GM12878 (cell line): ENCODE measurements around the gene SLC4A9. TPM values are rescaled to one million over a fixed set of nuclear protein-coding genes. Genes with fewer than 3 reads are reported as not detected.
A peak's percentile ranks its signal among the peaks of the same experiment; 100 is the strongest.

Experiments
- ATAC-seq: fragments of 200-7000 bp; cut with Tn5 transposase; 3 replicates; pipeline ENCODE4 v1.9.1; 2020; ENCODE audit warnings: mild to moderate bottlenecking, moderate library complexity
- BruUV-seq: library from RNA; stranded (reverse); fragments of 400-500 nt; replicated peaks from 2 replicates; lab custom pipeline; 2021; lab: Mats Ljungman, UMichigan
- CTCF ChIA-PET: fragments of 300-600 bp; sonication (Branson Sonifier 250); formaldehyde crosslinking; extraction: SDS; loops from one replicate; lab custom pipeline; 2021; ENCODE audit warnings: inconsistent platforms; lab: Yijun Ruan, JAX
- POLR2A ChIA-PET: fragments of 350-600 bp; formaldehyde crosslinking; extraction: SDS; loops from one replicate; lab custom pipeline; 2021; ENCODE audit warnings: inconsistent platforms; lab: Charles Lee
- RAD21 ChIA-PET: fragments of 300-600 bp; sonication (Branson Sonifier 250); formaldehyde crosslinking; loops from one replicate; lab custom pipeline; 2023; ENCODE audit warnings: antibody characterized with exemption; ENCODE audit not compliant: unreplicated experiment; lab: Charles Lee
- SMC1A ChIA-PET: fragments of 300-600 bp; sonication (Branson Sonifier 250); formaldehyde crosslinking; loops from one replicate; lab custom pipeline; 2023; ENCODE audit not compliant: unreplicated experiment, uncharacterized antibody; lab: Charles Lee
- DNase-seq: peaks from one replicate; pipeline ENCODE4 v3.0.0-alpha.2; 2011; ENCODE audit warnings: low read depth, low spot score
- FAIRE-seq: peaks from 3 replicates; lab custom pipeline; 2011; peaks lifted over from hg19 to GRCh38; lab: Jason Lieb, UNC
- H2AFZ ChIP-seq: 2 replicates; pipeline ENCODE4 v1.6.0; 2011; ENCODE audit warnings: low read depth, low read length, control low read depth; ENCODE audit not compliant: control insufficient read depth
- H3K27ac ChIP-seq: 2 replicates; pipeline ENCODE4 v1.5.1; 2011; ENCODE audit warnings: control low read depth; ENCODE audit not compliant: control insufficient read depth, insufficient read depth
- H3K27me3 ChIP-seq, 2 experiments: replicated peaks in 1 of 2; 2 replicates each; pipeline versions ENCODE4 v1.6.0 to v1.6.1; 2011; ENCODE audit warnings: low read length in 1 of 2; ENCODE audit not compliant: control insufficient read depth in 2 of 2, insufficient read depth in 2 of 2
- H3K36me3 ChIP-seq, 2 experiments: 2 replicates each; pipeline ENCODE4 v1.5.1; 2011; ENCODE audit warnings: low read length in 1 of 2; ENCODE audit not compliant: control insufficient read depth in 2 of 2, insufficient read depth in 2 of 2
- H3K4me1 ChIP-seq: 2 replicates; pipeline ENCODE4 v1.6.1; 2011; ENCODE audit warnings: mild to moderate bottlenecking, low read length, moderate library complexity, mixed read lengths; ENCODE audit not compliant: control insufficient read depth, insufficient read depth
- H3K4me2 ChIP-seq: 2 replicates; pipeline ENCODE4 v1.6.0; 2011; ENCODE audit warnings: control low read depth; ENCODE audit not compliant: control insufficient read depth, insufficient read depth
- H3K4me3 ChIP-seq: fragments of 200-600 bp; sonication (generic); 2 replicates; pipeline ENCODE4 v1.5.1; 2016
- H3K79me2 ChIP-seq: 2 replicates; pipeline ENCODE4 v1.6.0; 2011; ENCODE audit warnings: low read length; ENCODE audit not compliant: control insufficient read depth, insufficient read depth
- H3K9ac ChIP-seq: 2 replicates; pipeline ENCODE4 v1.8.0; 2011; ENCODE audit warnings: low read length, control low read depth, mixed read lengths; ENCODE audit not compliant: control insufficient read depth, insufficient read depth
- H3K9me3 ChIP-seq: replicated peaks from 3 replicates; pipeline ENCODE4 v1.5.1; 2011; ENCODE audit warnings: mild to moderate bottlenecking, low read length; ENCODE audit not compliant: control insufficient read depth, insufficient read depth
- H4K20me1 ChIP-seq: 2 replicates; pipeline ENCODE4 v1.6.0; 2011; ENCODE audit not compliant: control insufficient read depth, insufficient read depth
- BHLHE40 ChIP-seq, 2 experiments: fragments of 450-650 bp in 1 of 2; IDR thresholded peaks; 2 replicates each; pipeline ENCODE4 v1.6.1; 2011 to 2017; ENCODE audit warnings: low read depth in 2 of 2, borderline replicate concordance in 1 of 2, improper control_type of control experiment in 1 of 2, low read length in 1 of 2, mild to moderate bottlenecking in 1 of 2
- CHD4 ChIP-seq: fragments of 200-600 bp; sonication (generic); IDR thresholded peaks from 2 replicates; pipeline ENCODE4 v1.6.1; 2016; ENCODE audit warnings: mild to moderate bottlenecking
- CTCF ChIP-seq, 3 experiments: IDR thresholded peaks in 2 of 3; conservative IDR thresholded peaks in 1 of 3; 2 replicates each; pipeline ENCODE4 v1.5.1; 2011; ENCODE audit warnings: low read depth in 3 of 3, low read length in 3 of 3, mild to moderate bottlenecking in 3 of 3, control low read depth in 2 of 3, moderate library complexity in 2 of 3, inconsistent platforms in 1 of 3, mixed read lengths in 1 of 3; ENCODE audit not compliant: control insufficient read depth in 2 of 3, insufficient read depth in 1 of 3; ENCODE audit errors: extremely low read depth in 1 of 3
- EED ChIP-seq: sonication (generic); IDR thresholded peaks from 2 replicates; pipeline ENCODE4 v1.6.1; 2016; ENCODE audit warnings: antibody characterized with exemption, low read depth
- IKZF1 ChIP-seq: fragments of 450-650 bp; conservative IDR thresholded peaks from 2 replicates; pipeline ENCODE4 v1.6.1; 2017; ENCODE audit warnings: antibody characterized with exemption, mild to moderate bottlenecking
- JUND ChIP-seq: IDR thresholded peaks from 2 replicates; pipeline ENCODE4 v1.6.1; 2012; ENCODE audit warnings: low read depth, mild to moderate bottlenecking, low read length, improper control_type of control experiment, moderate library complexity
- LARP7 ChIP-seq: fragments of 450-650 bp; IDR thresholded peaks from 2 replicates; pipeline ENCODE4 v1.6.1; 2017; ENCODE audit warnings: mild to moderate bottlenecking
- MYC ChIP-seq: IDR thresholded peaks from 2 replicates; pipeline ENCODE4 v1.6.1; 2011; ENCODE audit warnings: mild to moderate bottlenecking, low read length, moderate library complexity, inconsistent platforms; ENCODE audit not compliant: insufficient read depth, insufficient replicate concordance, insufficient read length, severe bottlenecking
- NR2F1 ChIP-seq: fragments of 450-650 bp; conservative IDR thresholded peaks from 2 replicates; pipeline ENCODE4 v1.6.1; 2017; ENCODE audit warnings: mild to moderate bottlenecking
- PBX3 ChIP-seq: IDR thresholded peaks from 2 replicates; pipeline ENCODE4 v1.6.1; 2011; ENCODE audit warnings: mild to moderate bottlenecking, low read depth, low read length, moderate library complexity; ENCODE audit not compliant: insufficient replicate concordance
- PKNOX1 ChIP-seq: fragments of 450-650 bp; IDR thresholded peaks from 2 replicates; pipeline ENCODE4 v1.6.1; 2016; ENCODE audit warnings: mild to moderate bottlenecking
- POLR2A ChIP-seq: IDR thresholded peaks from 2 replicates; pipeline ENCODE4 v1.6.1; 2011; ENCODE audit warnings: low read depth, mild to moderate bottlenecking, low read length
- RUNX3 ChIP-seq: IDR thresholded peaks from 2 replicates; pipeline ENCODE4 v1.6.1; 2012; ENCODE audit warnings: low read length, inconsistent platforms
- SMAD1 ChIP-seq: fragments of 450-650 bp; IDR thresholded peaks from 2 replicates; pipeline ENCODE4 v1.6.1; 2018; ENCODE audit warnings: mild to moderate bottlenecking, low read depth; ENCODE audit not compliant: partially characterized antibody
- SMARCA5 ChIP-seq: fragments of 450-650 bp; IDR thresholded peaks from 2 replicates; pipeline ENCODE4 v1.6.1; 2017; ENCODE audit warnings: mild to moderate bottlenecking
- SMC3 ChIP-seq: IDR thresholded peaks from 2 replicates; pipeline ENCODE4 v1.6.1; 2011; ENCODE audit warnings: low read length, improper control_type of control experiment, borderline replicate concordance
- YY1 ChIP-seq: IDR thresholded peaks from 2 replicates; pipeline ENCODE4 v1.6.1; 2011; ENCODE audit warnings: low read depth, mild to moderate bottlenecking, low read length
- ZNF274 ChIP-seq: IDR thresholded peaks from one replicate; pipeline ENCODE4 v1.8.0; 2011; ENCODE audit not compliant: insufficient read length, insufficient read depth
- WGBS: methylation state at CpG from one replicate; pipeline ENCODE4 v1.1.6; 2016; ENCODE audit warnings: low lambda C conversion rate; ENCODE audit not compliant: insufficient replicate concordance, insufficient coverage; ENCODE audit errors: missing lambda C conversion rate; 5-methylcytosine and 5-hydroxymethylcytosine counted together
- in situ Hi-C: fragments of 300-500 bp; cut with MboI; formaldehyde crosslinking; loops from 9 replicates; pipeline ENCODE4 v1.14.3; 2018; ENCODE audit warnings: mixed read lengths
- intact Hi-C: fragments of 100-400 bp; cut with micrococcal nuclease; formaldehyde crosslinking; loops from one replicate; pipeline ENCODE4 v1.14.2; 2022; ENCODE audit not compliant: unreplicated experiment
- polyA plus RNA-seq, 11 experiments: library from polyadenylated mRNA; depleted of rRNA in 4 of 11; unstranded in 6 of 11; stranded (reverse) in 5 of 11; fragments of >200 nt; fragmentation: Nextera tagmentation in 4 of 11; fragmentation: Illumina TruSeq in 1 of 11; extraction: Ambion mirVana in 4 of 11; extraction: Trizol in 1 of 11; gene quantifications; 1 replicate in 1 of 11; 2 replicates in 10 of 11; pipeline versions ENCODE4 v1.2.1 to v1.2.3, GENCODE V29; 2011 to 2016; ENCODE audit warnings: inconsistent platforms in 2 of 11, missing spikeins in 2 of 11, low read depth in 1 of 11
- total RNA-seq, 4 experiments: library from RNA; depleted of rRNA in 3 of 4; stranded (reverse); fragments of >200 nt in 3 of 4; fragmentation: Illumina TruSeq in 1 of 4; extraction: Trizol in 1 of 4; gene quantifications; 2 replicates each; pipeline versions ENCODE4 v1.2.1 to v1.2.3, GENCODE V29; 2013 to 2021

The SLC4A9 gene
- total and polyA plus RNA-seq, 10 of the 15 experiments (the other 5 are each of a cell fraction or from before 2014, with no cell fraction given) = 0.03 to 0.05 (median 0.05) TPM; not detected in 7

- peaks cover 3% of the 10 kb centered on the region for H3K79me2 ChIP-seq
- FAIRE-seq = peak; percentile 88
- H3K36me3 ChIP-seq = no peaks in the 10 kb centered on the region
- H3K4me3 ChIP-seq = peak within 1 kb of the TSS; percentile 66; the same call in 1 of the 2 replicates
- CTCF ChIA-PET = interaction anchor here (0.6 to 16.9 kb wide), 24 partner anchors 8 to 365 kb away, joined by 3 to 774 read pairs (median 4); partner anchors contain the start of genes ANKHD1, PFDN1 and SLC4A9
- peak; percentile 80 for ATAC-seq
- H2AFZ ChIP-seq = peak within 1 kb of the TSS; percentile 75
- H3K9ac ChIP-seq = peak within 1 kb of the TSS; percentile 48; the same call in 1 of the 2 replicates
- intact Hi-C loops = loop anchor here (5.0 kb wide), 1 partner anchor 44 kb away; the partner anchor contains the start of gene PFDN1
- H3K27ac ChIP-seq = no peak within 1 kb of the TSS
- in situ Hi-C loops = no loop called here
- TF ChIP-seq CHD4 (no peak), IKZF1 (peak; percentile 29; the same call in 1 of the 2 replicates), CTCF (IDR thresholded peaks at IDR 0.05 in 2 of 3, conservative IDR thresholded peaks at IDR 0.05 in 1 of 3; ENCODE audit: control insufficient read depth in 2 of 3, extremely low read depth in 1 of 3, insufficient read depth in 1 of 3, low read depth in 3 of 3, low read length in 3 of 3) (peak; percentile 49 to 65 (median 55)), LARP7 (0 out of 2 replicates have a peak, but pooled peaks have one; percentile 40), SMARCA5 (0 out of 2 replicates have a peak, but pooled peaks have one; percentile 25), BHLHE40 (IDR thresholded peaks at IDR 0.05; ENCODE audit: borderline replicate concordance in 1 of 2, low read depth in 2 of 2, low read length in 1 of 2) (peak in 1 of 2 experiments; percentile 43; a peak in 1 of 4 replicates), POLR2A (peak; percentile 62), SMAD1 (no peak), RUNX3 (peak; percentile 49), ZNF274 (no peak), MYC (no peak), NR2F1 (peak; percentile 26; the same call in 1 of the 2 replicates), PKNOX1 (peak; percentile 95), EED (no peak), YY1 (0 out of 2 replicates have a peak, but pooled peaks have one; percentile 21), JUND (no peak), PBX3 (peak; percentile 90), SMC3 (peak; percentile 25; the same call in 1 of the 2 replicates)
- TF ChIP-seq, all 136 proteins: peak for 12
- Histone ChIP-seq H3K4me2 (peak within 1 kb of the TSS; percentile 99), H4K20me1 (no peaks in the 10 kb centered on the region), H3K9me3 (no peaks in the 10 kb centered on the region), H3K27me3 (no peaks in the 10 kb centered on the region; a peak in 1 of 4 replicates), H3K4me1 (peaks cover 27% of the 10 kb centered on the region)
- POLR2A ChIA-PET = interaction anchor here (1.1 to 1.9 kb wide), 9 partner anchors 10 to 107 kb away, joined by 3 to 8 read pairs (median 5); partner anchors contain the start of gene PFDN1
- BruUV-seq = no TSS peak
- no peak for DNase-seq
- SMC1A ChIA-PET = interaction anchor here (1.2 to 12.2 kb wide), 11 partner anchors 8 to 372 kb away, joined by 3 to 345 read pairs (median 4); no protein-coding TSS in a partner anchor
- under 1% methylated on average over 48 of the region's 72 CpGs for WGBS
- RAD21 ChIA-PET = interaction anchor here (0.8 to 9.2 kb wide), 14 partner anchors 9 to 201 kb away, joined by 3 to 131 read pairs (median 4); partner anchors contain the start of gene EIF4EBP3
Observed at GRCh38 chr5:140346348-140347221, 13.4 kb upstream of the SLC4A9 start, which contains the start of gene HBEGF. Gene HBEGF, minus strand, starts transcription at chr5:140346603. Its CDS starts 275 bp downstream, at chr5:140346328.
